ENCODE data around the gene ASIC3.
"Not testable (repeated sequence)": the region's sequence is repeated elsewhere in the genome, so short reads cannot be mapped to it uniquely, and the experiment has no call there.

The ASIC3 gene

GRCh38 chr7:151010307-151011096 lies 37.8 kb upstream of the ASIC3 start:
- Histone ChIP-seq H4K20me1 (ENCODE audit: insufficient read depth, low read length) (no peaks in the 10 kb centered on the region), H3K9ac (ENCODE audit: low read length) (no peak overlapping the region), H3K79me2 (ENCODE audit: low read length) (no peaks in the 10 kb centered on the region), H3K27ac (ENCODE audit: low read length) (no peak overlapping the region), H3K27me3 (replicated peaks; ENCODE audit: insufficient read depth, low read length) (peaks cover 21% of the 10 kb centered on the region), H2AFZ (ENCODE audit: low read length) (no peak overlapping the region), H3K9me2 (replicated peaks; ENCODE audit: insufficient read depth, low read length) (no peaks in the 10 kb centered on the region), H3K36me3 (replicated peaks; ENCODE audit: insufficient read depth, low read length) (no peaks in the 10 kb centered on the region), H3F3A (ENCODE audit: insufficient read depth, low read length) (0 out of 2 replicates have a peak, but pooled peaks cover 4% of the 10 kb centered on the region), H3K4me3 (ENCODE audit: low read length) (no peak overlapping the region), H3K4me1 (ENCODE audit: low read length) (peaks cover 8% of the 10 kb centered on the region; the same call in 1 of the 2 replicates), H3K4me2 (ENCODE audit: low read depth, low read length) (no peak overlapping the region), H3K9me3 (replicated peaks; ENCODE audit: insufficient read depth, low read length) (no peaks in the 10 kb centered on the region)
- DNase-seq: no peak
- TF ChIP-seq EZH2 (optimal IDR thresholded peaks at IDR 0.05; ENCODE audit: low read depth, low read length) (no peak), EZH2phosphoT487 (IDR thresholded peaks at IDR 0.05; ENCODE audit: low read length) (no peak)
- TF ChIP-seq, protein P1, sequence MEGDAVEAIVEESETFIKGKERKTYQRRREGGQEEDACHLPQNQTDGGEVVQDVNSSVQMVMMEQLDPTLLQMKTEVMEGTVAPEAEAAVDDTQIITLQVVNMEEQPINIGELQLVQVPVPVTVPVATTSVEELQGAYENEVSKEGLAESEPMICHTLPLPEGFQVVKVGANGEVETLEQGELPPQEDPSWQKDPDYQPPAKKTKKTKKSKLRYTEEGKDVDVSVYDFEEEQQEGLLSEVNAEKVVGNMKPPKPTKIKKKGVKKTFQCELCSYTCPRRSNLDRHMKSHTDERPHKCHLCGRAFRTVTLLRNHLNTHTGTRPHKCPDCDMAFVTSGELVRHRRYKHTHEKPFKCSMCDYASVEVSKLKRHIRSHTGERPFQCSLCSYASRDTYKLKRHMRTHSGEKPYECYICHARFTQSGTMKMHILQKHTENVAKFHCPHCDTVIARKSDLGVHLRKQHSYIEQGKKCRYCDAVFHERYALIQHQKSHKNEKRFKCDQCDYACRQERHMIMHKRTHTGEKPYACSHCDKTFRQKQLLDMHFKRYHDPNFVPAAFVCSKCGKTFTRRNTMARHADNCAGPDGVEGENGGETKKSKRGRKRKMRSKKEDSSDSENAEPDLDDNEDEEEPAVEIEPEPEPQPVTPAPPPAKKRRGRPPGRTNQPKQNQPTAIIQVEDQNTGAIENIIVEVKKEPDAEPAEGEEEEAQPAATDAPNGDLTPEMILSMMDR (IDR thresholded peaks at IDR 0.05; ENCODE audit: low read length): no peak

GRCh38 chr7:151011097-151011409 lies 37.3 kb upstream of the ASIC3 start:
- Histone ChIP-seq H3K4me1 (ENCODE audit: low read length) (peaks cover 8% of the 10 kb centered on the region; the same call in 1 of the 2 replicates), H3K4me3 (ENCODE audit: low read length) (no peak overlapping the region), H3K9me3 (replicated peaks; ENCODE audit: insufficient read depth, low read length) (no peaks in the 10 kb centered on the region), H3K36me3 (replicated peaks; ENCODE audit: insufficient read depth, low read length) (no peaks in the 10 kb centered on the region), H3K9ac (ENCODE audit: low read length) (no peak overlapping the region), H3F3A (ENCODE audit: insufficient read depth, low read length) (0 out of 2 replicates have a peak, but pooled peaks cover 4% of the 10 kb centered on the region), H3K27me3 (replicated peaks; ENCODE audit: insufficient read depth, low read length) (peaks cover 26% of the 10 kb centered on the region), H3K27ac (ENCODE audit: low read length) (no peak overlapping the region), H2AFZ (ENCODE audit: low read length) (no peak overlapping the region), H3K4me2 (ENCODE audit: low read depth, low read length) (no peak overlapping the region), H3K79me2 (ENCODE audit: low read length) (no peaks in the 10 kb centered on the region), H4K20me1 (ENCODE audit: insufficient read depth, low read length) (no peaks in the 10 kb centered on the region), H3K9me2 (replicated peaks; ENCODE audit: insufficient read depth, low read length) (no peaks in the 10 kb centered on the region)
- TF ChIP-seq, protein P1 (IDR thresholded peaks at IDR 0.05; ENCODE audit: low read length): no peak
- no peak for TF ChIP-seq EZH2 (optimal IDR thresholded peaks at IDR 0.05; ENCODE audit: low read depth, low read length)
- no peak for TF ChIP-seq EZH2phosphoT487 (IDR thresholded peaks at IDR 0.05; ENCODE audit: low read length)
- no peak for DNase-seq

GRCh38 chr7:151011616-151012015 lies 36.7 kb upstream of the ASIC3 start:
- H3K9me2 ChIP-seq (replicated peaks; ENCODE audit: insufficient read depth, low read length); DNase-seq; H3K79me2 ChIP-seq (ENCODE audit: low read length); H4K20me1 ChIP-seq (ENCODE audit: insufficient read depth, low read length); H2AFZ ChIP-seq (ENCODE audit: low read length); H3K4me2 ChIP-seq (ENCODE audit: low read depth, low read length); H3K9ac ChIP-seq (ENCODE audit: low read length); H3K36me3 ChIP-seq (replicated peaks; ENCODE audit: insufficient read depth, low read length); H3K4me3 ChIP-seq (ENCODE audit: low read length); H3K4me1 ChIP-seq (ENCODE audit: low read length); H3K27ac ChIP-seq (ENCODE audit: low read length); H3F3A ChIP-seq (ENCODE audit: insufficient read depth, low read length); H3K9me3 ChIP-seq (replicated peaks; ENCODE audit: insufficient read depth, low read length): not testable (repeated sequence)
- peaks cover 32% of the 10 kb centered on the region for H3K27me3 ChIP-seq (replicated peaks; ENCODE audit: insufficient read depth, low read length)

- no peaks in the 10 kb centered on the region for H3K9me2 ChIP-seq (replicated peaks; ENCODE audit: insufficient read depth, low read length)
- H3K79me2 ChIP-seq (ENCODE audit: low read length): no peaks in the 10 kb centered on the region
- H3K4me1 ChIP-seq (ENCODE audit: low read length): peaks cover 8% of the 10 kb centered on the region; the same call in 1 of the 2 replicates
- no peaks in the 10 kb centered on the region for H3K36me3 ChIP-seq (replicated peaks; ENCODE audit: insufficient read depth, low read length)
- TF ChIP-seq, protein P1 (IDR thresholded peaks at IDR 0.05; ENCODE audit: low read length): no peak
- TF ChIP-seq EZH2phosphoT487 (IDR thresholded peaks at IDR 0.05; ENCODE audit: low read length) (no peak), EZH2 (optimal IDR thresholded peaks at IDR 0.05; ENCODE audit: low read depth, low read length) (no peak)
- no peaks in the 10 kb centered on the region for H3K9me3 ChIP-seq (replicated peaks; ENCODE audit: insufficient read depth, low read length)
- peaks cover 38% of the 10 kb centered on the region for H3K27me3 ChIP-seq (replicated peaks; ENCODE audit: insufficient read depth, low read length)
- H3K9ac ChIP-seq (ENCODE audit: low read length): no peak overlapping the region
- 0 out of 2 replicates have a peak, but pooled peaks cover 4% of the 10 kb centered on the region for H3F3A ChIP-seq (ENCODE audit: insufficient read depth, low read length)
- no peaks in the 10 kb centered on the region for H4K20me1 ChIP-seq (ENCODE audit: insufficient read depth, low read length)
- H3K4me3 ChIP-seq (ENCODE audit: low read length): no peak overlapping the region
- DNase-seq: no peak
- H3K27ac ChIP-seq (ENCODE audit: low read length): no peak overlapping the region
- no peak overlapping the region for H2AFZ ChIP-seq (ENCODE audit: low read length)
- no peak overlapping the region for H3K4me2 ChIP-seq (ENCODE audit: low read depth, low read length)
Observed at GRCh38 chr7:151012031-151012692, 36.2 kb upstream of the ASIC3 start.

All from MM.1S (cell line).